ENCODE results near the gene PROKR2. TPM values are rescaled to one million over a fixed set of nuclear protein-coding genes. Genes with fewer than 3 reads are reported as not detected.
A peak's percentile ranks its signal among the peaks of the same experiment; 100 is the strongest.

The PROKR2 gene
- total and polyA plus RNA-seq, 2 of the 13 experiments (the other 11 are each of a cell fraction or from before 2014, with no cell fraction given) = not detected

GRCh38 chr20:5297280-5298004 lies 19.3 kb downstream of the PROKR2 start (continued):
- TF ChIP-seq EP300 (IDR thresholded peaks at IDR 0.05; ENCODE audit: low read depth in 2 of 2, low read length in 2 of 2) (peak in 1 of 2 experiments; percentile 57; a peak in 1 of 4 replicates), EP300 (CRISPR knock-in tag; IDR thresholded peaks at IDR 0.05; ENCODE audit: borderline replicate concordance) (no peak), YY1 (IDR thresholded peaks at IDR 0.05; ENCODE audit: insufficient read depth, insufficient replicate concordance, low read depth, low read length) (no peak), ARID3A (IDR thresholded peaks at IDR 0.05; ENCODE audit: low read depth, low read length) (peak; percentile 78), SMAD9 (CRISPR knock-in tag; IDR thresholded peaks at IDR 0.05) (no peak), TCF7L2 (IDR thresholded peaks at IDR 0.05; ENCODE audit: low read depth, low read length) (peak; percentile 44; the same call in 1 of the 2 replicates), ZNF547 (CRISPR knock-in tag; IDR thresholded peaks at IDR 0.05) (0 out of 2 replicates have a peak, but pooled peaks have one; percentile 77), FOXC1 (CRISPR knock-in tag; IDR thresholded peaks at IDR 0.05; ENCODE audit: borderline replicate concordance) (no peak), NPAS2 (CRISPR knock-in tag; IDR thresholded peaks at IDR 0.05; ENCODE audit: borderline replicate concordance) (no peak), TCF7 (IDR thresholded peaks at IDR 0.05; ENCODE audit: low read depth) (peak; percentile 82), SOX5 (CRISPR knock-in tag; IDR thresholded peaks at IDR 0.05; ENCODE audit: borderline replicate concordance) (peak; percentile 75)
- TF ChIP-seq, protein P1, sequence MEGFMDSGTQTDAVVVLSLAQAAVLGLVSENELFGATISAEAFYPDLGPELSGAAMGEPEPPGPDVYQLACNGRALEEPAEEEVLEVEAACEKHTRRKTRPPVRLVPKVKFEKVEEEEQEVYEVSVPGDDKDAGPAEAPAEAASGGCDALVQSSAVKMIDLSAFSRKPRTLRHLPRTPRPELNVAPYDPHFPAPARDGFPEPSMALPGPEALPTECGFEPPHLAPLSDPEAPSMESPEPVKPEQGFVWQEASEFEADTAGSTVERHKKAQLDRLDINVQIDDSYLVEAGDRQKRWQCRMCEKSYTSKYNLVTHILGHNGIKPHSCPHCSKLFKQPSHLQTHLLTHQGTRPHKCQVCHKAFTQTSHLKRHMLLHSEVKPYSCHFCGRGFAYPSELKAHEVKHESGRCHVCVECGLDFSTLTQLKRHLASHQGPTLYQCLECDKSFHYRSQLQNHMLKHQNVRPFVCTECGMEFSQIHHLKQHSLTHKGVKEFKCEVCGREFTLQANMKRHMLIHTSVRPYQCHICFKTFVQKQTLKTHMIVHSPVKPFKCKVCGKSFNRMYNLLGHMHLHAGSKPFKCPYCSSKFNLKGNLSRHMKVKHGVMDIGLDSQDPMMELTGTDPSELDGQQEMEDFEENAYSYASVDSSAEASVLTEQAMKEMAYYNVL (CRISPR knock-in tag; IDR thresholded peaks at IDR 0.05; ENCODE audit: borderline replicate concordance) = no peak
- TF ChIP-seq, protein P2, sequence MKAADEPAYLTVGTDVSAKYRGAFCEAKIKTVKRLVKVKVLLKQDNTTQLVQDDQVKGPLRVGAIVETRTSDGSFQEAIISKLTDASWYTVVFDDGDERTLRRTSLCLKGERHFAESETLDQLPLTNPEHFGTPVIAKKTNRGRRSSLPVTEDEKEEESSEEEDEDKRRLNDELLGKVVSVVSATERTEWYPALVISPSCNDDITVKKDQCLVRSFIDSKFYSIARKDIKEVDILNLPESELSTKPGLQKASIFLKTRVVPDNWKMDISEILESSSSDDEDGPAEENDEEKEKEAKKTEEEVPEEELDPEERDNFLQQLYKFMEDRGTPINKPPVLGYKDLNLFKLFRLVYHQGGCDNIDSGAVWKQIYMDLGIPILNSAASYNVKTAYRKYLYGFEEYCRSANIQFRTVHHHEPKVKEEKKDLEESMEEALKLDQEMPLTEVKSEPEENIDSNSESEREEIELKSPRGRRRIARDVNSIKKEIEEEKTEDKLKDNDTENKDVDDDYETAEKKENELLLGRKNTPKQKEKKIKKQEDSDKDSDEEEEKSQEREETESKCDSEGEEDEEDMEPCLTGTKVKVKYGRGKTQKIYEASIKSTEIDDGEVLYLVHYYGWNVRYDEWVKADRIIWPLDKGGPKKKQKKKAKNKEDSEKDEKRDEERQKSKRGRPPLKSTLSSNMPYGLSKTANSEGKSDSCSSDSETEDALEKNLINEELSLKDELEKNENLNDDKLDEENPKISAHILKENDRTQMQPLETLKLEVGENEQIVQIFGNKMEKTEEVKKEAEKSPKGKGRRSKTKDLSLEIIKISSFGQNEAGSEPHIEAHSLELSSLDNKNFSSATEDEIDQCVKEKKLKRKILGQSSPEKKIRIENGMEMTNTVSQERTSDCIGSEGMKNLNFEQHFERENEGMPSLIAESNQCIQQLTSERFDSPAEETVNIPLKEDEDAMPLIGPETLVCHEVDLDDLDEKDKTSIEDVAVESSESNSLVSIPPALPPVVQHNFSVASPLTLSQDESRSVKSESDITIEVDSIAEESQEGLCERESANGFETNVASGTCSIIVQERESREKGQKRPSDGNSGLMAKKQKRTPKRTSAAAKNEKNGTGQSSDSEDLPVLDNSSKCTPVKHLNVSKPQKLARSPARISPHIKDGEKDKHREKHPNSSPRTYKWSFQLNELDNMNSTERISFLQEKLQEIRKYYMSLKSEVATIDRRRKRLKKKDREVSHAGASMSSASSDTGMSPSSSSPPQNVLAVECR (CRISPR knock-in tag; IDR thresholded peaks at IDR 0.05; ENCODE audit: borderline replicate concordance) = peak; percentile 69
- TF ChIP-seq, protein P3, sequence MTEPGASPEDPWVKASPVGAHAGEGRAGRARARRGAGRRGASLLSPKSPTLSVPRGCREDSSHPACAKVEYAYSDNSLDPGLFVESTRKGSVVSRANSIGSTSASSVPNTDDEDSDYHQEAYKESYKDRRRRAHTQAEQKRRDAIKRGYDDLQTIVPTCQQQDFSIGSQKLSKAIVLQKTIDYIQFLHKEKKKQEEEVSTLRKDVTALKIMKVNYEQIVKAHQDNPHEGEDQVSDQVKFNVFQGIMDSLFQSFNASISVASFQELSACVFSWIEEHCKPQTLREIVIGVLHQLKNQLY (CRISPR knock-in tag; IDR thresholded peaks at IDR 0.05) = peak; percentile 91
